HUES48 (cell line): ENCODE data around the gene ZNF438.
"Not testable (repeated sequence)": the region's sequence is repeated elsewhere in the genome, so short reads cannot be mapped to it uniquely, and the experiment has no call there.

Experiments used
- H3K27ac ChIP-seq: one replicate; pipeline ENCODE4 v1.7.0; 2013; ENCODE audit warnings: low read depth, low read length, inconsistent platforms
- H3K27me3 ChIP-seq: 2 replicates; pipeline ENCODE4 v1.6.1; 2013; ENCODE audit warnings: mild to moderate bottlenecking, low read length; ENCODE audit not compliant: control insufficient read depth, insufficient read depth
- H3K36me3 ChIP-seq: 2 replicates; pipeline ENCODE4 v1.6.1; 2013; ENCODE audit warnings: low read length; ENCODE audit not compliant: control insufficient read depth, insufficient read depth
- H3K4me1 ChIP-seq: 2 replicates; pipeline ENCODE4 v1.6.1; 2013; ENCODE audit warnings: mild to moderate bottlenecking, low read length; ENCODE audit not compliant: control insufficient read depth, insufficient read depth
- H3K4me3 ChIP-seq: 2 replicates; pipeline ENCODE4 v1.5.1; 2013; ENCODE audit warnings: mild to moderate bottlenecking, low read depth, low read length
- H3K9ac ChIP-seq: 2 replicates; pipeline ENCODE4 v1.6.1; 2013; ENCODE audit warnings: mild to moderate bottlenecking, low read depth, low read length, moderate library complexity
- H3K9me3 ChIP-seq: 2 replicates; pipeline ENCODE4 v1.6.1; 2013; ENCODE audit warnings: low read length; ENCODE audit not compliant: control insufficient read depth, insufficient read depth

Gene ZNF438

DNA sequence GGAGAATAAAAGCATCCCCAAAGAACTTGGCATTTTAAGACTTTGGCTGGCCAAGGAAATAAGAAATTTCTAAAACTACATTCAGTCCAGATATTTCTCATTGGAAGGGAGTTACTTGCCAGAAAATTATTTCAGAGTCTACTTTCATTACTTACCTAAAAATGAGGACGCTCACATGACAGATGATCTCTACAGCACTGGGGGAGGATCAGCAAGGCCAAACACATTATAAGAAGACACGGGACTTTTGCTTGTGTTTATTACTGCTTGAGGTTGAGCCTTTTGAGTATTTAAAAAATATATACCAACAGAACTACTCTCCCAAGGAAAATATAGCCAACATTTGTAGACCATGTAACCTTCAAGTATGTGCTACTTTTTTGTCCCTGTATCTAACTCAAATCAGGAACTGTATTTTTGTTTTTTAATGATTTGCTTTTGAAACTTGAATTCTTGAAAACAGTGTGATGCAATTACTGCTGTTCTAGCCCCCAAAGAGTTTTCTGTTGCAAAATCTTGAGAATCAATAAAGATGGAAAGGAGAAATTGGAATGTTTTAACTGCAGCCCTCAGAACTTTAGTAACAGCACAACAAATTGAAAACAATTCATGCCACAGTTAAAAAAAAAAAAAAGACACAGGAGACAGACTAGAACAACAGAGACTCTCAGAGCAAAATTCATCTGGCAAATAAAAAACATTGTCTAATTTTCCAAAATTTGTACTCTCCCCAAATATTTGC is 128.1 kb downstream of the ZNF438 start:
- Histone ChIP-seq H3K27ac (no peak overlapping the region), H3K4me3 (no peak overlapping the region), H3K9ac (no peak overlapping the region), H3K36me3 (no peaks in the 10 kb centered on the region), H3K27me3 (no peaks in the 10 kb centered on the region), H3K4me1 (no peaks in the 10 kb centered on the region), H3K9me3 (0 out of 2 replicates have a peak, but pooled peaks cover 6% of the 10 kb centered on the region)

DNA sequence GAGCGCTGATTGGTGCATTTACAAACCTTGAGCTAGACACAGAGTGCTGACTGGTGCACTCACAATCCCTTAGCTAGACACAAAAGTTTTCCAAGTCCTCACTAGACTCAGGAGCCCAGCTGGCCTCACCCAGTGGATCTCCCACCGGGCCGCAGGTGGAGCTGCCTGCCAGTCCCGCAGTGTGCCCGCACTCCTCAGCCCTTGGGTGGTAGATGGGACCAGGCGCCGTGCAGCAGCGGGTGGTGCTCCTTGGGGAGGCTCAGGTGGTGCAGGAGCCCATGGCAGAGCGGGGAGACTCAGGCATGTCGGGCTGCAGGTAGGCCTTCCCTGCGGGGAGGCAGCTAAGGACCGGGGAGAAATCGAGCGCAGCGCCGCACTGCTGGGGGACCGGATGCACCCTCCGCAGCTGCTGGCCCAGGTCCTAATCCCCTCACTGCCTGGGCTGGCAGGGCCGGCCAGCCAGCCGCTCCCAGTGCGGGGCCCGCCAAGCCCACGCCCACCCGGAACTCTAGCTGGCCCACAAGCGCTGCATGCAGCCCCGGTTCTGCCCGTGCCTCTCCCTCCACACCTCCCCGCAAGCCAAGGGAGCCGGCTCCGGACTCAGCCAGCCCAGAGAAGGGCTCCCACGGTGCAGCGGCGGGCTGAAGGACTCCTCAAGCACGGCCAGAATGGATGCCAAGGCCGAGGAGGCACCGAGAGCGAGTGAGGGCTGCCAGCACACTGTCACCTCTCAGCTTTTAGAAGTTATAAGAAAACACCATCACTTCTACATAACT is 128.9 kb downstream of the ZNF438 start:
- H3K4me3 ChIP-seq, result no peak overlapping the region
- peaks cover 9% of the 10 kb centered on the region; the same call in 1 of the 2 replicates for H3K9me3 ChIP-seq
- no peak overlapping the region for H3K27ac ChIP-seq
- no peaks in the 10 kb centered on the region for H3K36me3 ChIP-seq
- no peaks in the 10 kb centered on the region for H3K4me1 ChIP-seq
- H3K27me3 ChIP-seq, result no peaks in the 10 kb centered on the region
- H3K9ac ChIP-seq, result no peak overlapping the region

DNA sequence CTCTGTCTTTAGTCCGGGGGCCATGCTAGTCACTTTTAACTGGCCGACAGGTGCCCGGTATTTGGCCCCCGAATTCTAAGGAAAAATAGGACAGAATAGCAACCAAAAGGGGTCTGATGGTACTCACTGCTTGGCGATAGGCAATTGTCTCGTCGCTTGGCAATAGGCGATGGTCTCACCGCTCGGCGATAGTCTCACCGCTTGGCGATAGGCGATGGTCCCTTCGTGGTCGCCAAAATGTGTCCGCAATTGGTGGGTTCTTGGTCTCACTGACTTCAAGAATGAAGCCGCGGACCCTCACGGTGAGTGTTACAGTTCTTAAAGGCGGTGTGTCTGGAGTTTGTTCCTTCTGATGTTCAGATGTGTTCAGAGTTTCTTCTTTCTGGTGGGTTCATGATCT is 130.2 kb downstream of the ZNF438 start:
- H3K9me3 ChIP-seq, H3K4me3 ChIP-seq, H3K27ac ChIP-seq, H3K36me3 ChIP-seq, H3K27me3 ChIP-seq, H3K4me1 ChIP-seq, H3K9ac ChIP-seq: not testable (repeated sequence)

DNA sequence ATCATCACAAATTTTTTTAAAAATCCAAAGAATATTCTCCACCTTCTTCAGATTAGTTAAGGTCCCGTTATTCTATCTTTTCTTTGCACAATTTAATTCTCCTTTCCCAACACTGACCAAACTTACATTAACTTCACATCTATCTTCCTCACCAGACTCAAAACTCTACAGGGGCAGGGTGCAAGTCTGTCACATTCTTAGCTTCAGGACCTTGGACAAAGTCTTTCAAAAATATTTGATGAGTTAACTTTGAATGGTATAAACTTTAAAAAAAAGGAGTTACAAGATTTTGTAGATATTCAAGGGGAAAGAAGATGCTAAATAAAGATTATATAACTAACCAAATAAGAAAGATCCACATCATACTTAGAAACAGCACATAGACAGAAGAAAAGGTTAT is 132.7 kb downstream of the ZNF438 start:
- Histone ChIP-seq H3K36me3 (no peaks in the 10 kb centered on the region), H3K9me3 (peaks cover 9% of the 10 kb centered on the region; the same call in 1 of the 2 replicates), H3K27me3 (no peaks in the 10 kb centered on the region), H3K9ac (no peak overlapping the region), H3K4me3 (no peak overlapping the region), H3K27ac (no peak overlapping the region), H3K4me1 (no peaks in the 10 kb centered on the region)

DNA sequence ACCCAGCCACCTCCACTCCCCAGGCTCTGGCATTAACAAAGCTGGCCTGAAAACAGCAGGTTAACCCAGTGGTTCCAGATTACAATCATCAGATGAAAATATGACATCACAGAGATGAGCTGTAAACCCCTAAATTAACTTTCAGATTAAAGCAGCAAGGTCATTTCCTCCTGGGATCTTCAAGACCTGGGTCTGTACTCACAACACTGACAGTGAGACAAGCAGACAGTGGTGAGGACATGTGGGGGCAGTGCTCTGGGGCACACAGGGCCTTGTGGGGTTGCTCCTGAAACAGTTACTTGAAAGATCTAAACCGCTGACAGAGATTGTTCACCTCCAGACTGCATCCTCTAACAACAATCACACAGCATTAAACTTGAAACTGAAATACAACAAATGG is 134.1 kb downstream of the ZNF438 start:
- Histone ChIP-seq H3K9ac (no peak overlapping the region), H3K36me3 (no peaks in the 10 kb centered on the region), H3K27ac (no peak overlapping the region), H3K27me3 (no peaks in the 10 kb centered on the region), H3K4me1 (no peaks in the 10 kb centered on the region), H3K9me3 (peaks cover 9% of the 10 kb centered on the region; the same call in 1 of the 2 replicates), H3K4me3 (no peak overlapping the region)

DNA sequence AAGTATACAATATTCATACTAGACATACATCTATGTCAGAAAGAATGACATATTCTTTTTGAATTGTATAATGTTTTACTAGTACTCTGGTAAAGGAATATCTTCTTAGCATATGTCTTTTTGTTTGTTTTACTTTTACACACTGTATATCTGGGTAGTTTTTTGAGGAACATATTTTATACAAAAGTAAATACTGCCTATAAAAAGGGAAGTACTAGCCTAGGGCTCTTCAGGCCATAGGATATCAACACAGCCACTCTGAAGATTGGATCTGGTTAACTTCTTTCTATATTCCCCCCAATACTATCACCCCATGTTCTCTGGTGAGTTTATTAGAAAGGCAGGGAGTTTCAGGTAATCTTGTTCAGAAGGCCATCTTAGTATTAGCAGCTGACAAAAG is 134.6 kb downstream of the ZNF438 start:
- no peaks in the 10 kb centered on the region for H3K27me3 ChIP-seq
- H3K36me3 ChIP-seq, result no peaks in the 10 kb centered on the region
- H3K27ac ChIP-seq, result no peak overlapping the region
- no peak overlapping the region for H3K4me3 ChIP-seq
- H3K9ac ChIP-seq, result no peak overlapping the region
- H3K9me3 ChIP-seq, result peaks cover 9% of the 10 kb centered on the region; the same call in 1 of the 2 replicates
- H3K4me1 ChIP-seq, result no peaks in the 10 kb centered on the region

DNA sequence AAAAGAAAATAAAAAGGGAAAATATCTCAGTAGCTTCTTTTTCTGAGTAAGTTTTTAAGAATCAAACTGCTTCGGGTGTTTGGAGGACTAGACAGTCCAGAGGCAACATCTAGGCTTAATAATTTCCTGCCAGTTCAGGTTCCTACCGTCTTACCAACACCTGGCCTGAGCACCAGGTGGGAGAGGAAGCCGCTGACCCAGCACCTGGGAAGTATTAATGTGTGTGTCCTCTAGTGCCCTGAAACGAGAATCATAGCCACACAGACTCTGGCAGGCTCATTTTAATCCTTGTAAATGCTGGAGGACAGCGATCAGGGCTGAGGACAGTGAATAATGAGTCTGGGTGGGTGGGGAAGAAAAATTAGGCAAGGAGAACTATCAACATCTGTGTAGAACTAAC is 137.4 kb downstream of the ZNF438 start:
- peaks cover 4% of the 10 kb centered on the region; the same call in 1 of the 2 replicates for H3K4me1 ChIP-seq
- H3K9me3 ChIP-seq, result peaks cover 8% of the 10 kb centered on the region; the same call in 1 of the 2 replicates
- no peak overlapping the region for H3K9ac ChIP-seq
- no peak overlapping the region for H3K27ac ChIP-seq
- H3K4me3 ChIP-seq, result no peak overlapping the region
- no peaks in the 10 kb centered on the region for H3K27me3 ChIP-seq
- no peaks in the 10 kb centered on the region for H3K36me3 ChIP-seq

DNA sequence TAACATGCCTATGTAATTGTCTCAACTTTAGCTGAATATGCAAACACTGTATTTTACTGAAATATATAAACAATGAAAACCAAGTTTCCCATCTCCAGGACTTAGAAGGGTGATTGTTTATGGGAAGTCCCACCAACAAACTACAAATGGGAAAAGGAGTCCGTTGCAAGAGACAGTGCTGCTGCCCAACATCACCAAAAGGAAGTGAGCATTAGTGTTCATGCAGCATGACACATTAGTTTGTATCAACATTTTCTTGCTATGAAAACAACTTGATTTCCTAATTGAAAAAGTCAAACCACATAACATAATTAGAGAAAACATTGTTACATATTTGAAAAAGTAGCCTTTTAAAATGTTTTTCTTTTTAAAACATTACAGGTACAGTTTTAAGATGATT is 138.5 kb downstream of the ZNF438 start:
- no peak overlapping the region for H3K4me3 ChIP-seq
- H3K4me1 ChIP-seq, result peaks cover 4% of the 10 kb centered on the region; the same call in 1 of the 2 replicates
- peaks cover 2% of the 10 kb centered on the region; the same call in 1 of the 2 replicates for H3K9me3 ChIP-seq
- H3K9ac ChIP-seq, result no peak overlapping the region
- no peaks in the 10 kb centered on the region for H3K36me3 ChIP-seq
- no peaks in the 10 kb centered on the region for H3K27me3 ChIP-seq
- no peak overlapping the region for H3K27ac ChIP-seq

DNA sequence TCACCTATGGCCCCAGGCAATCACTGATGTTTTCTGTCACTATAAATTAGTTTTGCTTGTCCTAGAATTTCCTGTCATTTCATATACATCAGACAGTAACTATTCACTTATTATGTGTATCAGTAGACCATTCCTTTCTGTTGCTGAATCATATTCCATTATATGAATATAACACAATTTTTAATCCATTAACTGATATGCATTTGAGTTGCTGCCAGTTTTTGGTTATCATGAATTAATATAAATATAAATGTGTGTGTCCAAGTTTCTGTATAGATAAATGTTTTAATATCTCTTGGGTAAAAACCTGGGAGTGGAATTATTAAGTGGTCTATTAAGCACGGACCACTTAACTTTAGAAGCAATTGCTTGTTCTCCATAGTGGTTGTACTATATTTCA is 143.8 kb downstream of the ZNF438 start:
- Histone ChIP-seq H3K9me3 (no peaks in the 10 kb centered on the region), H3K27ac (no peak overlapping the region), H3K4me1 (peaks cover 17% of the 10 kb centered on the region)

DNA sequence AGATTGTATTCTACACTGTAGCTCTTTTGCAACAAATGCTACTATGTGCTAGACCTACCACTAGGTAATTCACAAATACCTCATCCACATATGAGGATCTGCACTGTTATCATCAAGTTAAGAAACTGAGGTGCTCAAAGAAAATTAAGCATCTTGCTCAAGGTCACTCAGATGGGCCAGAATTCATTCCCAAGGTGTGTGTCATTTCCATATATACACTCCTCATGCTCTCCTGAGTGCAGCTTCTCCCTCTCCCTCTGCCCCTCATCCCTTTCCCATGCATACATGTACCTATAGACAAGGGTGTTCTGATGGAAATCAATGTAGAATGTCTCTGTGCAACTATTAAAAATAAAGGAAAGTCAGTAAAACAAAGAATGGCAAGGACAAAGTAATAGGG is 146.2 kb downstream of the ZNF438 start:
- Histone ChIP-seq H3K27me3 (no peaks in the 10 kb centered on the region), H3K9me3 (no peaks in the 10 kb centered on the region), H3K36me3 (no peaks in the 10 kb centered on the region)

More for the DNA sequence above, 143.8 kb downstream of the ZNF438 start:
- H3K9ac ChIP-seq, result no peak overlapping the region
- H3K27me3 ChIP-seq, result no peaks in the 10 kb centered on the region
- no peaks in the 10 kb centered on the region for H3K36me3 ChIP-seq
- no peak overlapping the region for H3K4me3 ChIP-seq

DNA sequence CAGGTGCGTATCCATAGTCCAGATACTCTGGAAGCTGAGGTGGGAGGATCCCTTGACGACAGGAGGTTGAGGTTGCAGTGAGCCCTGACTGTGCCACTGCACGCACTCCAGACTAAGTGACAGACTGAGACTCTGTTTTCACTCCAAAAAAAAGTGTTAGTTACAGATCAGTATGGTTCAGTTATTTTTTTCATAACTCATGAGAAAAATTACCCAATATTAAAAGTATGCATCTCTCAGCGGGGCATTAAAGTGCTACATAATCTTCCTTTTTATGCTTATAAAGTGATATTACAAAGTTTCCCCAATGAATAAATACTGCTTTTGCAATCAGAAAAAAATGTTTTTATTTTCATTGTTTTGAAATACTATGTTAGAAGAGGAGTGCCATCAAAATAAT is 147.9 kb downstream of the ZNF438 start:
- H3K9me3 ChIP-seq, result no peaks in the 10 kb centered on the region
- no peak overlapping the region for H3K27ac ChIP-seq
- no peak overlapping the region for H3K4me3 ChIP-seq
- no peaks in the 10 kb centered on the region for H3K36me3 ChIP-seq
- H3K9ac ChIP-seq, result no peak overlapping the region
- H3K27me3 ChIP-seq, result no peaks in the 10 kb centered on the region
- peaks cover 14% of the 10 kb centered on the region for H3K4me1 ChIP-seq

More for the DNA sequence above, 146.2 kb downstream of the ZNF438 start:
- Histone ChIP-seq H3K27ac (no peak overlapping the region), H3K4me1 (peaks cover 17% of the 10 kb centered on the region), H3K4me3 (no peak overlapping the region), H3K9ac (no peak overlapping the region)
